HCT116 (cell line): ENCODE measurements around the gene PICALM. TPM values are rescaled to one million over a fixed set of nuclear protein-coding genes. Genes with fewer than 3 reads are reported as not detected.
A peak's percentile ranks its signal among the peaks of the same experiment; 100 is the strongest.

ENCODE experiments used
- ATAC-seq: fragments of 200-7000 bp; cut with Tn5 transposase; 2 replicates; pipeline ENCODE4 v1.9.1; 2020; ENCODE audit warnings: mild to moderate bottlenecking, moderate library complexity
- BruUV-seq: library from RNA; stranded (reverse); fragments of 400-500 nt; replicated peaks from 2 replicates; lab custom pipeline; 2021; lab: Mats Ljungman, UMichigan
- CTCF ChIA-PET: fragments of 300-600 bp; sonication (Branson Sonifier 250); formaldehyde crosslinking; loops from one replicate; lab custom pipeline; 2021; ENCODE audit warnings: antibody characterized with exemption; lab: Charles Lee
- POLR2A ChIA-PET: fragments of 300-600, 350-600 bp; sonication (Branson Sonifier 250); formaldehyde crosslinking; loops from one replicate; lab custom pipeline; 2021; ENCODE audit warnings: antibody characterized with exemption; lab: Charles Lee
- RAD21 ChIA-PET, 2 experiments: fragments of 300-600 bp; sonication (Branson Sonifier 250); formaldehyde crosslinking; loops; one replicate each; lab custom pipeline; 2023; ENCODE audit warnings: low total read pairs in 2 of 2; ENCODE audit not compliant: uncharacterized antibody in 2 of 2, unreplicated experiment in 2 of 2, low non-redundant PET in 1 of 2; lab: Charles Lee
- DNase-seq: peaks from one replicate; pipeline ENCODE4 v3.0.0-alpha.2; 2010; ENCODE audit warnings: low read depth, low spot score
- H2AFZ ChIP-seq: fragments of 200-600 bp; shearing (Covaris generic), sonication (generic); 2 replicates; pipeline ENCODE4 v1.6.1; 2017; ENCODE audit warnings: low read depth, mixed run types, mixed read lengths, antibody characterized with exemption, low read length; ENCODE audit not compliant: poor library complexity, severe bottlenecking
- H3K27ac ChIP-seq: 2 replicates; pipeline ENCODE4 v1.5.1; 2012; ENCODE audit warnings: low read depth, low read length
- H3K27me3 ChIP-seq: fragments of 200-600 bp; sonication (generic); 2 replicates; pipeline ENCODE4 v1.6.1; 2016; ENCODE audit warnings: mixed run types, low read length, mixed read lengths; ENCODE audit not compliant: insufficient read depth
- H3K36me3 ChIP-seq, 2 experiments: fragments of 200-500 bp in 1 of 2; fragments of 200-600 bp in 1 of 2; sonication (Bioruptor generic) in 1 of 2; sonication (generic) in 1 of 2; 2 replicates each; pipeline versions ENCODE4 v1.5.1 to v1.6.1; 2014 to 2016; ENCODE audit warnings: low read length in 2 of 2, inconsistent platforms in 1 of 2, mixed read lengths in 1 of 2, mixed run types in 1 of 2; ENCODE audit not compliant: insufficient read depth in 2 of 2, control insufficient read depth in 1 of 2
- H3K4me1 ChIP-seq, 2 experiments: fragments of 200-600 bp in 1 of 2; sonication (generic) in 1 of 2; 2 replicates each; pipeline versions ENCODE4 v1.5.1 to v1.6.1; 2012 to 2017; ENCODE audit warnings: low read length in 2 of 2, inconsistent platforms in 1 of 2, mild to moderate bottlenecking in 1 of 2, mixed read lengths in 1 of 2, mixed run types in 1 of 2, moderate library complexity in 1 of 2; ENCODE audit not compliant: insufficient read depth in 2 of 2, control insufficient read depth in 1 of 2
- H3K4me2 ChIP-seq: fragments of 200-600 bp; sonication (generic); 2 replicates; pipeline ENCODE4 v1.6.1; 2017; ENCODE audit warnings: mixed run types, low read length, mixed read lengths
- H3K4me3 ChIP-seq, 2 experiments: fragments of 200-600 bp in 1 of 2; sonication (generic) in 1 of 2; replicated peaks in 1 of 2; 2 replicates each; pipeline ENCODE4 v1.5.1; 2011 to 2016; ENCODE audit warnings: low read length in 2 of 2, control low read depth in 1 of 2, low read depth in 1 of 2, mild to moderate bottlenecking in 1 of 2, mixed read lengths in 1 of 2, mixed run types in 1 of 2
- H3K79me2 ChIP-seq: fragments of 200-600 bp; sonication (generic); 2 replicates; pipeline ENCODE4 v1.6.1; 2017; ENCODE audit warnings: mild to moderate bottlenecking, mixed run types, low read length, moderate library complexity, mixed read lengths; ENCODE audit not compliant: insufficient read depth
- H3K9ac ChIP-seq: fragments of 200-600 bp; sonication (generic); 2 replicates; pipeline ENCODE4 v1.6.1; 2016; ENCODE audit warnings: low read length, mixed read lengths
- H3K9me2 ChIP-seq: fragments of 200-600 bp; sonication (generic), shearing (Covaris generic); 2 replicates; pipeline ENCODE4 v1.6.1; 2017; ENCODE audit warnings: mixed run types, mild to moderate bottlenecking, moderate library complexity; ENCODE audit not compliant: insufficient read depth
- H3K9me3 ChIP-seq, 2 experiments: fragments of 200-500 bp in 1 of 2; fragments of 200-600 bp in 1 of 2; sonication (Bioruptor generic) in 1 of 2; sonication (generic) in 1 of 2; 2 replicates each; pipeline ENCODE4 v1.6.1; 2014 to 2017; ENCODE audit warnings: low read length in 2 of 2, mixed read lengths in 2 of 2, inconsistent platforms in 1 of 2, low read depth in 1 of 2, mild to moderate bottlenecking in 1 of 2, mixed run types in 1 of 2, moderate library complexity in 1 of 2; ENCODE audit not compliant: control insufficient read depth in 1 of 2, insufficient read depth in 1 of 2
- H4K20me1 ChIP-seq: fragments of 200-600 bp; sonication (generic), shearing (Covaris generic); 2 replicates; pipeline ENCODE4 v1.6.1; 2017; ENCODE audit warnings: mixed run types, mild to moderate bottlenecking, moderate library complexity; ENCODE audit not compliant: insufficient read depth
- EGR1 ChIP-seq: IDR thresholded peaks from 2 replicates; pipeline ENCODE4 v1.6.1; 2012; ENCODE audit warnings: low read depth
- FOSL1 ChIP-seq: IDR thresholded peaks from 2 replicates; pipeline ENCODE4 v1.6.1; 2012; ENCODE audit warnings: low read depth
- RAD21 ChIP-seq: IDR thresholded peaks from 2 replicates; pipeline ENCODE4 v1.6.1; 2012; ENCODE audit warnings: low read depth, mild to moderate bottlenecking
- SIN3A ChIP-seq: IDR thresholded peaks from 2 replicates; pipeline ENCODE4 v1.6.1; 2012; ENCODE audit warnings: low read depth
- SP1 ChIP-seq: IDR thresholded peaks from 2 replicates; pipeline ENCODE4 v1.6.1; 2012; ENCODE audit warnings: low read depth
- SRF ChIP-seq: IDR thresholded peaks from 2 replicates; pipeline ENCODE4 v1.6.1; 2012; ENCODE audit warnings: low read depth
- TCF7L2 ChIP-seq: IDR thresholded peaks from 2 replicates; pipeline ENCODE4 v1.7.0; 2011; ENCODE audit warnings: borderline replicate concordance, inconsistent platforms; ENCODE audit not compliant: insufficient read depth, insufficient read length; ENCODE audit errors: extremely low read depth
- YY1 ChIP-seq: IDR thresholded peaks from 2 replicates; pipeline ENCODE4 v1.6.1; 2011; ENCODE audit warnings: low read length, low read depth, moderate library complexity, mild to moderate bottlenecking; ENCODE audit not compliant: insufficient replicate concordance; ENCODE audit errors: extremely low read depth
- ZBTB33 ChIP-seq: IDR thresholded peaks from 2 replicates; pipeline ENCODE4 v1.6.1; 2011; ENCODE audit warnings: mild to moderate bottlenecking, low read length, moderate library complexity; ENCODE audit not compliant: insufficient replicate concordance; ENCODE audit errors: extremely low read depth
- ZFX ChIP-seq: fragments of 450-650 bp; IDR thresholded peaks from 2 replicates; pipeline ENCODE4 v1.6.1; 2017
- intact Hi-C: fragments of 100-400 bp; cut with micrococcal nuclease; formaldehyde crosslinking; loops from 2 replicates; pipeline ENCODE4 v1.10.0; 2022
- total RNA-seq: library from RNA; stranded (reverse); gene quantifications from one replicate; pipeline ENCODE4 v1.2.1, GENCODE V29; 2021; ENCODE audit not compliant: unreplicated experiment
- TF ChIP-seq, protein P1 (sequence below): IDR thresholded peaks from 2 replicates; pipeline ENCODE4 v1.6.1; 2012; ENCODE audit warnings: low read depth

PICALM gene
- total RNA-seq, 1 experiment from 2014 or later = 90.6 TPM

DNA sequence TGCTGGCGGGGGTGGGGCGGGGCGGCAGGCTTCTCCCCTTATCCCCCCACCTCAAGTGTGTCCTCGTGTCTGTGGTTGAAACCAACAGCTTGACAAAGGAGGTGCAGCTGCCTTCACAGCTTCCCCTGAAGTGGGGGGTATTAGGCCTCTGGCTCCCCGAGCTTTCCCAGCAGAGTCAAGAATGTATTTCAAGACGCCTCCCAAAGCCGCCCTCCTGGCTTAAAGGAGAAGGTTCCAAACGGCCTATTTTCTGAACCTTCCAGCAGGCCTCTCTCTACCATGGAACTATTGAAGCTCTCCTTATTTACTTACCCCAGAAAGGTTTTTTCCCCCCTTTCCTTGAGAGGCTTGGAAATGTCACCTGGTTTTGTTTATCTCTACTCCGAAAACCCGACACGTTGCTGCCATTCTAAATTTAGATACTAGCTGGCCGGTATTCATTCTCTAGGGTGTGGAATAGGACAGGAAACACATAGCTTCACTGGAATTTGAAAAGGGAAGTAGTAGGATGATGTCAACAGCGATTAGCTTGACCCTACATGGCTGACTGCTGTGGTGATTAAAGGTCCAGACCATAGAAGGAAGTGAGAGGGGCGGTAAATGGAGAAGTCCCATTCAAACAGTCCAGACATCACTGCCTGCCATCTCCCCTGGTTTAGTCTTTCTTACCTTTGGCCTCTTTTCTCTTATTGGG lies 671 bp upstream of the PICALM start:
- DNase-seq (peak; percentile 54), ATAC-seq (peak; percentile 33)
- ChIA-PET RAD21 (interaction anchor here in 1 of 2 experiments (0.6 kb wide), 1 partner anchor 133 kb away, joined by 3 read pairs; no protein-coding TSS in a partner anchor), POLR2A (interaction anchor here (0.8 to 1.5 kb wide), 8 partner anchors 9 to 572 kb away, joined by 3 to 7 read pairs (median 3); no protein-coding TSS in a partner anchor), CTCF (interaction anchor here (0.9 to 1.4 kb wide), 3 partner anchors 14 to 124 kb away, joined by 4 to 13 read pairs (median 6); no protein-coding TSS in a partner anchor)
- H3K9me2 ChIP-seq = no peaks in the 10 kb centered on the region
- H3K4me2 ChIP-seq = peak overlapping the region; percentile 76
- no peaks in the 10 kb centered on the region for H3K27me3 ChIP-seq
- H3K9me3 ChIP-seq = no peaks in the 10 kb centered on the region
- peaks cover 19 to 29% of the 10 kb centered on the region in 2 experiments for H3K4me1 ChIP-seq
- TF ChIP-seq FOSL1 (0 out of 2 replicates have a peak, but pooled peaks have one; percentile 1), EGR1 (peak; percentile 57; the same call in 1 of the 2 replicates), ZBTB33 (no peak), SRF (0 out of 2 replicates have a peak, but pooled peaks have one; percentile 56), TCF7L2 (peak; percentile 4), YY1 (peak; percentile 31), ZFX (peak; percentile 42; the same call in 1 of the 2 replicates), SIN3A (0 out of 2 replicates have a peak, but pooled peaks have one; percentile 70), RAD21 (no peak), SP1 (peak; percentile 49; the same call in 1 of the 2 replicates)
- TF ChIP-seq, protein P1, sequence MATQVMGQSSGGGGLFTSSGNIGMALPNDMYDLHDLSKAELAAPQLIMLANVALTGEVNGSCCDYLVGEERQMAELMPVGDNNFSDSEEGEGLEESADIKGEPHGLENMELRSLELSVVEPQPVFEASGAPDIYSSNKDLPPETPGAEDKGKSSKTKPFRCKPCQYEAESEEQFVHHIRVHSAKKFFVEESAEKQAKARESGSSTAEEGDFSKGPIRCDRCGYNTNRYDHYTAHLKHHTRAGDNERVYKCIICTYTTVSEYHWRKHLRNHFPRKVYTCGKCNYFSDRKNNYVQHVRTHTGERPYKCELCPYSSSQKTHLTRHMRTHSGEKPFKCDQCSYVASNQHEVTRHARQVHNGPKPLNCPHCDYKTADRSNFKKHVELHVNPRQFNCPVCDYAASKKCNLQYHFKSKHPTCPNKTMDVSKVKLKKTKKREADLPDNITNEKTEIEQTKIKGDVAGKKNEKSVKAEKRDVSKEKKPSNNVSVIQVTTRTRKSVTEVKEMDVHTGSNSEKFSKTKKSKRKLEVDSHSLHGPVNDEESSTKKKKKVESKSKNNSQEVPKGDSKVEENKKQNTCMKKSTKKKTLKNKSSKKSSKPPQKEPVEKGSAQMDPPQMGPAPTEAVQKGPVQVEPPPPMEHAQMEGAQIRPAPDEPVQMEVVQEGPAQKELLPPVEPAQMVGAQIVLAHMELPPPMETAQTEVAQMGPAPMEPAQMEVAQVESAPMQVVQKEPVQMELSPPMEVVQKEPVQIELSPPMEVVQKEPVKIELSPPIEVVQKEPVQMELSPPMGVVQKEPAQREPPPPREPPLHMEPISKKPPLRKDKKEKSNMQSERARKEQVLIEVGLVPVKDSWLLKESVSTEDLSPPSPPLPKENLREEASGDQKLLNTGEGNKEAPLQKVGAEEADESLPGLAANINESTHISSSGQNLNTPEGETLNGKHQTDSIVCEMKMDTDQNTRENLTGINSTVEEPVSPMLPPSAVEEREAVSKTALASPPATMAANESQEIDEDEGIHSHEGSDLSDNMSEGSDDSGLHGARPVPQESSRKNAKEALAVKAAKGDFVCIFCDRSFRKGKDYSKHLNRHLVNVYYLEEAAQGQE = no peak
- peaks cover 41% of the 10 kb centered on the region for H3K79me2 ChIP-seq
- H3K4me3 ChIP-seq = peak overlapping the region; percentile 37 to 75
- peak overlapping the region; percentile 71 for H3K27ac ChIP-seq
- TSS peak; percentile 98 for BruUV-seq
- peak overlapping the region; percentile 69 for H3K9ac ChIP-seq
- intact Hi-C loops = no loop called here
- peaks cover 5% of the 10 kb centered on the region; the same call in 1 of the 2 replicates for H4K20me1 ChIP-seq
- no peaks in the 10 kb centered on the region for H3K36me3 ChIP-seq
- no peak overlapping the region for H2AFZ ChIP-seq
